ENCODE measurements around the gene PPP1R26. TPM values are rescaled to one million over a fixed set of nuclear protein-coding genes. Genes with fewer than 3 reads are reported as not detected.

PPP1R26 gene
- total and polyA plus RNA-seq, 9 of the 15 experiments (the other 6 are each of a cell fraction or from before 2014, with no cell fraction given), result 0.77 to 26.8 (median 9.3) TPM

GRCh38 chr9:135443797-135444425 lies 35.7 kb upstream of the PPP1R26 start (continued):
- no peak for TF ChIP-seq CHD7 (IDR thresholded peaks at IDR 0.05; ENCODE audit: low read depth, low read length)
- 0 out of 2 replicates have a peak, but pooled peaks have one; percentile 37 for TF ChIP-seq ZNF592 (IDR thresholded peaks at IDR 0.05)
- TF ChIP-seq CHD4 (IDR thresholded peaks at IDR 0.05; ENCODE audit: insufficient read depth, insufficient replicate concordance, low read depth, low read length, poor library complexity, severe bottlenecking), result no peak
- no peak for TF ChIP-seq ELK1 (CRISPR knock-in tag; IDR thresholded peaks at IDR 0.05)
- TF ChIP-seq SP1 (CRISPR knock-in tag; IDR thresholded peaks at IDR 0.05), result no peak
- 0 out of 2 replicates have a peak, but pooled peaks have one; percentile 4 for TF ChIP-seq ZFX (CRISPR knock-in tag; IDR thresholded peaks at IDR 0.05)

All from K562 (cell line).